Fibroblast of lung (primary cell): ENCODE data around the gene C17orf107. TPM values are rescaled to one million over a fixed set of nuclear protein-coding genes. Genes with fewer than 3 reads are reported as not detected.

Experiments used
- DNase-seq, 2 donors: peaks; one replicate each; pipeline versions ENCODE4 v3.0.0 to v3.0.0-alpha.2; 2010; ENCODE audit warnings: low read depth in 2 of 2
- H2AFZ ChIP-seq: 2 replicates; pipeline ENCODE4 v1.5.1; 2012; ENCODE audit warnings: low read length, control low read depth, inconsistent platforms
- H3K27ac ChIP-seq: 2 replicates; pipeline ENCODE4 v1.5.1; 2011; ENCODE audit warnings: low read length, control low read depth; ENCODE audit not compliant: insufficient read depth
- H3K27me3 ChIP-seq: 2 replicates; pipeline ENCODE4 v1.5.1; 2011; ENCODE audit warnings: mild to moderate bottlenecking, low read length; ENCODE audit not compliant: control insufficient read depth, insufficient read depth
- H3K36me3 ChIP-seq: 2 replicates; pipeline ENCODE4 v1.5.1; 2011; ENCODE audit warnings: low read length; ENCODE audit not compliant: control insufficient read depth, insufficient read depth
- H3K4me1 ChIP-seq: 2 replicates; pipeline ENCODE4 v1.5.1; 2011; ENCODE audit warnings: low read length; ENCODE audit not compliant: control insufficient read depth, insufficient read depth; ENCODE audit errors: extremely low read depth
- H3K4me2 ChIP-seq: 2 replicates; pipeline ENCODE4 v1.5.1; 2011; ENCODE audit warnings: low read length, control low read depth; ENCODE audit not compliant: insufficient read depth; ENCODE audit errors: extremely low read depth
- H3K4me3 ChIP-seq, 4 experiments: fragments of 200-600 bp in 1 of 4; sonication (generic) in 1 of 4; replicated peaks in 1 of 4; 2 replicates each; pipeline ENCODE4 v1.5.1; 2011 to 2016; ENCODE audit warnings: low read length in 4 of 4, low read depth in 3 of 4, mild to moderate bottlenecking in 3 of 4, control low read depth in 2 of 4, inconsistent platforms in 1 of 4, mixed read lengths in 1 of 4; ENCODE audit not compliant: insufficient read depth in 1 of 4; ENCODE audit errors: control extremely low read depth in 1 of 4
- H3K79me2 ChIP-seq: 2 replicates; pipeline ENCODE4 v1.5.1; 2012; ENCODE audit warnings: mild to moderate bottlenecking, low read length, inconsistent platforms; ENCODE audit not compliant: control insufficient read depth, insufficient read depth
- H3K9ac ChIP-seq: 2 replicates; pipeline ENCODE4 v1.5.1; 2011; ENCODE audit warnings: mild to moderate bottlenecking, low read length, control low read depth; ENCODE audit not compliant: insufficient read depth
- H3K9me3 ChIP-seq: 2 replicates; pipeline ENCODE4 v1.5.1; 2012; ENCODE audit warnings: low read depth, low read length; ENCODE audit not compliant: control insufficient read depth, insufficient read depth
- H4K20me1 ChIP-seq: 2 replicates; pipeline ENCODE4 v1.5.1; 2011; ENCODE audit warnings: low read length; ENCODE audit not compliant: control insufficient read depth, insufficient read depth; ENCODE audit errors: extremely low read depth
- EZH2 ChIP-seq: IDR thresholded peaks from 2 replicates; pipeline ENCODE4 v1.5.1; 2012; ENCODE audit warnings: low read length, control low read depth, mild to moderate bottlenecking; ENCODE audit errors: missing control alignments
- polyA plus RNA-seq, 2 donors: library from polyadenylated mRNA; depleted of rRNA in 1 of 2; stranded (reverse) in 1 of 2; unstranded in 1 of 2; fragments of >200 nt; gene quantifications; 2 replicates each; pipeline ENCODE4 v1.2.1, GENCODE V29; 2011 to 2012; ENCODE audit warnings: missing spikeins in 1 of 2
- total RNA-seq: library from RNA; depleted of rRNA; stranded (reverse); fragments of >200 nt; gene quantifications from 2 replicates; pipeline ENCODE4 v1.2.1, GENCODE V29; 2014
- TF ChIP-seq, protein P1 (sequence below), 2 donors: IDR thresholded peaks in 1 of 2; conservative IDR thresholded peaks in 1 of 2; 1 replicate in 1 of 2; 2 replicates in 1 of 2; pipeline ENCODE4 v1.5.1; 2011 to 2012; ENCODE audit warnings: low read length in 2 of 2, control low read depth in 1 of 2, inconsistent platforms in 1 of 2, low read depth in 1 of 2, mild to moderate bottlenecking in 1 of 2

The C17orf107 gene
- total and polyA plus RNA-seq, 2 donors (not counting 1 experiment from before 2014, with no cell fraction given) = 0.67 to 1.8 TPM

DNA sequence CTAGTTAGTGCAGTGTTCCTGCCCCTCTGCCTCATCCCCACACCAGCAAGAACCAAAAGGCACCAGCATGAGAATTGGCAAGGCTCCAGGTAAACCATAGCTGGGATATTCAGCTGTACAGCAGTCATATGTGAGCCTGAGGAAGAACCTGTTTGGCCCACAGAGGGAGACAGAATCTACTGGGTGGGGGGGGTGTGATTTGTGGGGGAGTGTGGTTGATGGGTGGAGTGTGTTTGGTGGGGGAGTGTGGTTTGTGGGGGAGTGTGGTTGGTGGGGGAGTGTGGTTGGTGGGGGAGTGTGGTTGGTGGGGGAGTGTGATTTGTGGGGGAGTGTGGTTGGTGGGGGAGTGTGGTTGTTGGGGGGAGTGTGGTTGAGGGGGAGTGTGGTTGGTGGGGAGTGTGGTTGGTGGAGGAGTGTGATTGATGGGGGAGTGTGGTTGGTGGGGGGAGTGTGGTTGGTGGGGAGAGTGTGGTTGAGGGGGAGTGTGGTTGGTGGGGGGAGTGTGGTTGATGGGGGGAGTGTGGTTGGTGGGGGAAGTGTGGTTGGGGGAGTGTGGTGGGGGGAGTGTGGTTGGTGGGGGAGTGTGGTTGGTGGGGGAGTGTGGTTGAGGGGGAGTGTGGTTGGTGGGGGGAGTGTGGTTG is 46.6 kb upstream of the C17orf107 start:
- Histone ChIP-seq H3K79me2 (peaks cover 6% of the 10 kb centered on the region), H3K4me1 (peaks cover 3% of the 10 kb centered on the region), H3K36me3 (no peaks in the 10 kb centered on the region), H2AFZ (no peak overlapping the region), H3K9ac (no peak overlapping the region), H3K4me2 (no peak overlapping the region), H3K27me3 (no peaks in the 10 kb centered on the region), H3K9me3 (no peaks in the 10 kb centered on the region), H3K4me3 (no peak overlapping the region), H4K20me1 (no peaks in the 10 kb centered on the region), H3K27ac (no peak overlapping the region)
- peak; percentile 41 to 54 for DNase-seq
- no peak for TF ChIP-seq EZH2
- TF ChIP-seq, protein P1, sequence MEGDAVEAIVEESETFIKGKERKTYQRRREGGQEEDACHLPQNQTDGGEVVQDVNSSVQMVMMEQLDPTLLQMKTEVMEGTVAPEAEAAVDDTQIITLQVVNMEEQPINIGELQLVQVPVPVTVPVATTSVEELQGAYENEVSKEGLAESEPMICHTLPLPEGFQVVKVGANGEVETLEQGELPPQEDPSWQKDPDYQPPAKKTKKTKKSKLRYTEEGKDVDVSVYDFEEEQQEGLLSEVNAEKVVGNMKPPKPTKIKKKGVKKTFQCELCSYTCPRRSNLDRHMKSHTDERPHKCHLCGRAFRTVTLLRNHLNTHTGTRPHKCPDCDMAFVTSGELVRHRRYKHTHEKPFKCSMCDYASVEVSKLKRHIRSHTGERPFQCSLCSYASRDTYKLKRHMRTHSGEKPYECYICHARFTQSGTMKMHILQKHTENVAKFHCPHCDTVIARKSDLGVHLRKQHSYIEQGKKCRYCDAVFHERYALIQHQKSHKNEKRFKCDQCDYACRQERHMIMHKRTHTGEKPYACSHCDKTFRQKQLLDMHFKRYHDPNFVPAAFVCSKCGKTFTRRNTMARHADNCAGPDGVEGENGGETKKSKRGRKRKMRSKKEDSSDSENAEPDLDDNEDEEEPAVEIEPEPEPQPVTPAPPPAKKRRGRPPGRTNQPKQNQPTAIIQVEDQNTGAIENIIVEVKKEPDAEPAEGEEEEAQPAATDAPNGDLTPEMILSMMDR (conservative IDR thresholded peaks at IDR 0.05 in 1 of 2, IDR thresholded peaks at IDR 0.05 in 1 of 2; ENCODE audit: low read depth in 1 of 2, low read length in 2 of 2) = no peak

DNA sequence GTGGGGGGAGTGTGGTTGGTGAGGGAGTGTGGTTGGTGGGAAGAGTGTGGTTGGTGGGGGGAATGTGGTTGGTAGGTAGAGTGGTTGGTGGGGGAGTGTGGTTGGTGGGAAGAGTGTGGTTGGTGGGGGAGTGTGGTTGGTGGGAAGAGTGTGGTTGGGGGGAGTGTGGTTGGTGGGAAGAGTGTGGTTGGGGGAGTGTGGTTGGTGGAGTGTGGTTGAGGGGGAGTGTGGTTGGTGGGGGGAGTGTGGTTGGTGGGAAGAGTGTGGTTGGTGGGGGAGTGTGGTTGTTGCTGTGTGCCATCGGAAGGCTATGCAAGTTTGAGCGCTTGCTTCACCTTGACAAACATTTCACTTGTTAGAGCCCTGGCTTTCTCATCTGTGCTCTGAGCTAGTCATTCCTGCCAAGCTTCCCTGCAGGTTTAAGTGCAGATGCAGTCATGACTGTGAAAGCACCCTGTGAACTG is 46.1 kb upstream of the C17orf107 start:
- Histone ChIP-seq H3K27me3 (no peaks in the 10 kb centered on the region), H3K27ac (no peak overlapping the region), H3K4me2 (no peak overlapping the region), H3K36me3 (no peaks in the 10 kb centered on the region), H3K9me3 (no peaks in the 10 kb centered on the region), H4K20me1 (no peaks in the 10 kb centered on the region), H3K4me1 (peaks cover 3% of the 10 kb centered on the region), H2AFZ (no peak overlapping the region), H3K4me3 (no peak overlapping the region), H3K79me2 (peaks cover 6% of the 10 kb centered on the region), H3K9ac (no peak overlapping the region)
- DNase-seq = no peak
- TF ChIP-seq EZH2 = no peak

DNA sequence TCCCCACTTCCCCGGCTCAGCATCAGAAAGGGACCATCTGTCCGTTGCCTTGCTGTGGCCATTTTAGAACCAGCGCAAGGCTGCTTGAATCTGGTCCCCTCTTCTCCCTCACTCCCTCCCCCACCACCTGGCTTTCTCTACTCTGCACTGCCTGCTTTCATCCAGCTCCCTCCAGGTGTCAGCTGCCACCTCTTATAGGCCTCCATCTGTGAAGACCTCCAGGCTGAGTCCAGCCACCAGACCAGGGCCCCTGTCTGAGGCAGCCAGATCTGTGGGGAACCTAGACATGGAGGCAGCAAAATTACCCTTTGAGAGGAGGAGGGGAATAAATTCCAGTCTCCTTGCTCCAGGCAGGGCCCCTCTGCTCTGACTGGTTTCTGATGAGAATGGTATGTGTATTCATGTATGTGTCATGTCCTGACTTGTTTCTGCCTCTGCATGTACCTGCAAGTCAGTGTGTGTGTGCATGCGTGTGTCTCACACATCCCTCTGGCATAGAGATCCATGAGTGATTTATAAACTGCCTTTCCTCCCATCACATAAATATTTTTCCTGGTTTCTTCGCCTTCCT is 45.1 kb upstream of the C17orf107 start:
- Histone ChIP-seq H3K4me1 (peaks cover 3% of the 10 kb centered on the region), H3K4me3 (no peak overlapping the region), H3K9ac (no peak overlapping the region), H3K4me2 (no peak overlapping the region), H3K79me2 (peaks cover 6% of the 10 kb centered on the region), H3K36me3 (no peaks in the 10 kb centered on the region), H3K27me3 (no peaks in the 10 kb centered on the region), H3K9me3 (no peaks in the 10 kb centered on the region), H3K27ac (no peak overlapping the region), H4K20me1 (no peaks in the 10 kb centered on the region), H2AFZ (no peak overlapping the region)
- DNase-seq = peak in 1 of 2 donors; percentile 52
- no peak for TF ChIP-seq EZH2
- TF ChIP-seq, protein P1 (conservative IDR thresholded peaks at IDR 0.05 in 1 of 2, IDR thresholded peaks at IDR 0.05 in 1 of 2; ENCODE audit: low read depth in 1 of 2, low read length in 2 of 2) = no peak
